Cerebellar nuclear complex (tissue), 1 donor: ENCODE data around the gene PRR22.

Experiments
- DNase-seq, 2 experiments: peaks; one replicate each; lab custom pipeline; 2025; lab: John Stamatoyannopoulos, UW

PRR22 gene

DNA sequence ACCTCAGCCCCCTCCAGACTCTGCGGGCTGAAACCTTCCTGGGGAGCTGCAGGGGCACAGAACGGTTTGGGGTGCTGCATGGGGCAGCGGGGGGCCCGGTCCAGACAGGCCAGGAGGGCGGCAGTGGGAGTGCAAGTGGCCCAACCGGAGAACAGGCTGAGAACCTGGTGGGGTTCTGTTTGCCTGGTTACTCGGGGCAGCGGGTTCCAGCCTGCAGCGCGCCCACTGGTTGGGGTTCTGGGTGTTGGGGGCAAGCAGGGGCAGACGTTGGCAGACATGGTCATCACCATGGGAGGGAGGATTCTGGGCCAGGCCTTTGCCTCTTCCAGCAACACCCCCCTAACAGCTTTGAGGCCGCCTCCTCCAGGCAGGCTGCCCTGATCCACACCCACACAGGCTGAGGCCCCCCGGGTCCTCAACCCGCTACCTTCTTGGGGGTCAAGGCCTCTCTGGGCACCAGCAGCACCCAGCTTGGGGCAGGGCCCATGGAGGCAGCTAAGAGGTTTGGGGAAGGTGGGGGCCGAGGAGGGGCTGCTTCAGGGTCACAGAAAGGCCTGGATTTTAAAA lies at the start of gene PRR22:
Gene PRR22, minus strand, starts transcription at position 166 of the 567 bp plus-strand sequence. Its CDS starts 86 bp downstream, at position 80.
- no peak for DNase-seq

DNA sequence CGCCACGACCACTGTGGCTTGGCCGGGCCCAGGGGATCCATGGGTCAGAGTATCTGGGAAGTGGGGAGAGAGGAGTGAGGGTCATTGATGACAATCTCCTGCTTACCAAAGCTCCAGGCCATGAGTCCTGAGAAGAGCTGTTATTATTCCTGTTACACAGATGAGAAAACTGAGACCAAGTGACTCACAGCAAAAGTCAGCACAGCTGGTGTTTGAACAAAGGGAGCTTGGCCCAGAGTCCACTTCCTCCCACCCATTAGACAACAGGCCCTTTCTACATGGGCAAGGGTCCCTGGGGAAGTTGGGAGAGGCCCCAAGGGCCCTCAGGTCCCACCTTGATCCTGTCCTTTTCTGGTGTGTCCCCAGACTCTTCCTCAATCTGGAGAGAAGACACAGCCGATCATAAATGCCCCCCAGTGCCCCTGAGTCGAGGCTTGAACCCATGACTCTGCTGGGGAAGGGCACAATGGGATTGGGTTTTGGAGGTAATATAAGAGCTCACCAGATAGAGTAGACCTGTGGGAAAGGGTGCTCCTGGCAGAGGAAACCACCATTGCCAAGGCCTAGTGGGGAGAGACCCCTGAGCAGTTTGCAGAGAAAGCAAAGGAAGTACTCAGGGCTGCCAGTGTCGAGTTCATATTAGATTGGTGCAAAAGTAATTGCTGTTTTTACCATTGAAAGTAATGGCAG lies 48.1 kb upstream of the PRR22 start:
- no peak for DNase-seq

DNA sequence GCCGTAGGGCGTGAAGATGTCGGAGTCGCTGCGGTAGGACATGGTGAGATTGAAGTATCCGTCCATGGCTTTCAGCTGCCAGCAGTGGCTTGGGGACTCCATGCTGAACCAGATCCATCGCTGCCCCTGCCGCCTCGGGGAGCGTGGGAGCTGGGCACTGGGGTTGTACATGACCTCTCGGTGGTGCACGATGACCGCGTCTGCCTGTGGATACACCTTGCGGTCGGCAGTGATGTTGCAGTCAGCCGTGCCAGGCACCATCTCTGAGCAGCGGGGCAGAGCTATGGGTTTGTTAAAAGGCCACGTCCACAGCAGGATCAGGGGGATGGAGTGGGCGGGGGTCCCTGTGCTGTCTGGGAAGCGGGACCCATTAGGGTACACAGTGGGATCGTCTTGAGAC lies 47.5 kb upstream of the PRR22 start:
- DNase-seq, result no peak

DNA sequence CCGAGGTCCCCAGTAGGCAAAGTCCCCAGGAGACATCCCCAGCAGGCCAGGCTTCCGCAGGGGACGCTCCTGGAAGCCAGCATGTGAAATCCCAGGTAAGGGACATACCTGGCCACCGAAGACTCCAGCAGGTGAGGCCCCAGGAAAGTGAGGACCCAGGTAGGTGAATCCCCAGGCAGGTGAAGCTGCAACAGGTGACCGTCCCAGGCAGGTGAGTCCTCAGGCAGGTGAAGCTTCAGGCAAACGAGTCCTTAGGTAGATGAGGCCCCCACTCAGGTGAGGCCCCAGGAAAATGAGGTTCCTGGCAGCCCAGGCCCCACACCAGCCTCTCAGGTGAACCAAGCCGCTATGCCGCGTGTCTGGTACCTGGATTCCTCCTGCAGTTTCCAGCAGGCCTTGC lies 46.6 kb upstream of the PRR22 start:
- no peak for DNase-seq

DNA sequence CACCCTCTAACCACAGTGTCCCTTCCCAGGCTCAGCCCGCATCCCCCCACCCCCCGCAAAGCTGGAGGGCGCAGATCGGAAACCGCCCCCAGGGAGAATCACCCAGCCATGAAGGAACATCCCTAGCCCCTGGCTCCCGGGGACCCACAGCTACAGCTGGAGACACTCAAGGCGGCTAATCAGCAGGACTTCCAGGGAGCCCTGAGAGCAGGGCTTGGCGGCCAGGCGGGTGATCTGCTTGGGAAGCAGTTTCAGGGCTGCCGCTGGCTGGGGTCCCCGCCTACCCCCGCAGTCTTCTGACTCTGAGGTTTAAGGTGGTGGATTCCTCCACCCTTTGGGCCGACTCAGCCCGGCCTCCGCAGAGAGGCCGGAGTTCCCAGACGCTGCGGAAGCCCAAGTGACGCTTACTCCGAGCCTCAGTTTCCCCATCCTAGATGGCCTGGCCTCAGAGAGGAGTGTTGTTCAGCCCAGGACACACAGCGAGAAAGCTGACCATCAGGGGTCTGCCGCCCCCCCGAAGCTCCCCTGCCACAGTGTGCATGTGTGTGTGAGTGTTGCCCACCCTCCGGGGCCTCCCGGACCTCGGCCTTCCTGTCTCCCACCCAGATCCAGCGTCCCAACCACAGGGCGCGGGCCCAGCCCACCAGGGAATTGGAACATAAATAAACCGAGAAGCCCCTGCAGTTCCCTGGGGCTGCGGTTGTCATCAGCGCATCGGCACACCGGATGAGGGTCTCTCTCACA lies 45.2 kb upstream of the PRR22 start:
- DNase-seq, result no peak

DNA sequence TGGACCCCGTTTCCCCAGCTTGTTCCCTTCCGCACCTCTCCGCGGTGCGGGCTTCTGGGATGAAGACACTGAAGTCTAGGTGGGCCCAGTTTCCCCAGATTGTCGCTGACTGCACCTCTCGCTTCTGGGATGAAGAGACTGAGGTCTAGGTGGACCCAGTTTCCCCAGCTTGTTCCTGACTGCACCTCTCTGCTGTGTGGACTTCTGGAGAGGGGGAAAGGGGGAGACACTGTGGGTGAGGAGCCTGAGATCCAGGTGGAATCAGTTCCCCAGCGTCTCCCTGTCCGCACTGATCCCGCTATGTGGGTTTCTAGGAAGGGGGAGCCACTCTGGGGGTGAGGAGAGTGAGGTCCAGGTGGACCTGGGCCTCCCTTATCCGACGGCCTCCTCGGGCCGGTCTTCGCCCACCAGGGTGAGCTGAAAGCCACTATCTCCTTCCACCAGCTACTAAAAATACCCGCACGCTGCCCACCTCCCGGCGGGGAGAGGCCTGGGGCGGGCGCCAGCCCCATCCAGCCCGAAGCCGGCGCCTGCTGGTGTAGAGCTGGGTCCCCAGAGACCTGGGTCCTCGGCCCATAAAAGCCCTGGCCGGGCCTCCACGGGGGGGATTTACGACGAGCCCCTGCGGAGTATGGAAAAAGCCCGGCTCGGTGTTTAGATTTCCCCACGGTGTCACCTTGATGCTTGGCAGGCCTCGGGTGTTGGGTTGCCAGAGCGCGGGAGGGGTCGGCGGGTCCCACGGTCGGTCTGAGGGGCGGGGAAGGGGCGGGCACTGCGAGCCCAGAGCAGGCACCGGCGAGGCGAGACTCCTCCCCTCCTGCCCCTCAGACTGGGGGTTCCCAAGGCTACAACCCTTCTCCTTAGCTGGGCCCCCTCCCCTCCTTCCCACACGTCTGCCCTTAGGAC lies 44.4 kb upstream of the PRR22 start:
- no peak for DNase-seq

DNA sequence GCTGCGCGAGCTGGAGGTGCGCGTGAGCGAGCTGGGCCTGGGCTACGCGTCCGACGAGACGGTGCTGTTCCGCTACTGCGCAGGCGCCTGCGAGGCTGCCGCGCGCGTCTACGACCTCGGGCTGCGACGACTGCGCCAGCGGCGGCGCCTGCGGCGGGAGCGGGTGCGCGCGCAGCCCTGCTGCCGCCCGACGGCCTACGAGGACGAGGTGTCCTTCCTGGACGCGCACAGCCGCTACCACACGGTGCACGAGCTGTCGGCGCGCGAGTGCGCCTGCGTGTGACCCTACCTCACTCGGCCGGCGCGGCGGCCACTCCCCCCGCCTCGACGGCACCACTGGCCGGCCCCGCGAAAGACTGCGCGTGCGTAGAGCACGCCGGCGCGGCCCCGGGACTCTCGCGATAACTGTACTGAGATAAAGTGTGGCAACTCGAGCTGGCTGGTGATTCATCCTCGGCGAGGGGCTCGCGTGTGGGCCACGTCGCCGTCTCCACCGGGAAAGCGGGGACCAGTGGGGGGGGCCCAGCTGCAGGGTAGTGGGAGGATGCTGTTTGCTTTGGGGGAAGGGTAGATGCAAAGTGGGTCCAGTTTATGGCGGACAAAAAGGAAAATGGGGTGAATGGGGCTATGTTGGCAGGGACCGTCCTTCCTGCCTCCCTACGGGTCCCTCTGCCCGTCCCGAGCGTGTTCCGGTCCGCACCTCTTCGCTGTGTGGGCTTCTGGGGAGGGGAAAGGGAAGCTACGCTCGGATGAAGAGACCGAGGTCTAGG lies 43.5 kb upstream of the PRR22 start:
- DNase-seq, result no peak

DNA sequence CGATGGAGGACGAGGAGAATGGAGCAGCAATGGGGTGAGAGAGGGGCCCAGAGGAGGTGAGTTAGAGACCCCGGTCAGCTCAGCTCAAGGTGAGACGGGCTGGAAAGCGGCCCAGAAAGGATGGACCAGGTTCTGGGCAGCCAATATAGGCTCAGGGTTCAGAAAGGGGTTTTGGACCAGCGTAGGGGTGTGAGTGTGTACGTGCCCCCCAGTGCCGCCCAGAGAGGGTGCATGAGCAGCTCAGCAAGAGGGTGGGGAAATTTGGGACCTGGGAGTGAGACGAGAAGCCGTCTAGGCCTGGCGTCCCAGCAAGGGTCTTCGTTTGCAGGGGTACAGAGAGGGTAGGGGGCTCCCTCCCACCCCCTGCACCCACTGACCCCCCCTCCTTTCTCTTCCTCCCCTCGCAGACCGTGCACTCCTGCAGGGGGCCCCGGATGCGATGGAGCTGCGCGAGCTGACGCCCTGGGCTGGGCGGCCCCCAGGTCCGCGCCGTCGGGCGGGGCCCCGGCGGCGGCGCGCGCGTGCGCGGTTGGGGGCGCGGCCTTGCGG lies 42.9 kb upstream of the PRR22 start:
- DNase-seq, result no peak

DNA sequence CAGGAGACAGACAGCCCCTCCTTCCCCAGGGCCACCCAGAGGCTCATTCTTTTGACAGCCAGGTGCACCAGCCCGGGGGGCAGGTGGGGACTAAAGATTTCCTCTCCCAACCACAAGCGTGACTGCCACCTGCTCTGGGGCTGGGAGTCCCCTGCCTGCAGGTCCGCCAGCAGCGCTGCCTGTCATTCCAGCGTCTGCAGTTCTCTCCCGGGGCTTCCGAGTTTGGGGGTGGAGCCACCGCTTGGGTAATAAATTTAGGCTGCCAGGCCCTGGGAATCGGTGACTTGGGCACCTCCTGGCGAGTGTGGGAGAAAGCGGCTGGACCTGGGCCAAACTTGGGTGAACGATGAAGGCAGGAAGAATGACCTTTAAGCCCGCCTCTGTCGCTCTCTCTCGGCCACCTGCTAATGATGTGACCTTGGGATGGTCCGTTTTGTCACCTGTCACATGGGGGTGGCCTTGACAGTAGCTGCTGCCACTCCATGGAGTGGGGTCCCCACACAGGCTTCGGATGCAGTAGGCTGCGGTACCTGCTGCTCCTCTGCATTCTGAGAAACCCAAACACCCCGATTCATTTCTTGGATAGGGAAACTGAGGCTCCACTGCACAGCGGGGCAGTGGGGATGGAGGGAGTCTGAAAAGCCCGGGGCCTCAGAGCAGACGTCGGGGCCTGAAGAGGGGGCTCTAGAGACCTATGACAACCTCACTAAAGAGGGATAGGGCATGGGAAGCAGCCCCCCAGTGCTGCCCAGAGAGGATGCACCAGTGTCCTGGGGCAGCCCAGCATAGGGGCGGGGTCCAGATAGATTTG lies 42.2 kb upstream of the PRR22 start:
- no peak for DNase-seq

DNA sequence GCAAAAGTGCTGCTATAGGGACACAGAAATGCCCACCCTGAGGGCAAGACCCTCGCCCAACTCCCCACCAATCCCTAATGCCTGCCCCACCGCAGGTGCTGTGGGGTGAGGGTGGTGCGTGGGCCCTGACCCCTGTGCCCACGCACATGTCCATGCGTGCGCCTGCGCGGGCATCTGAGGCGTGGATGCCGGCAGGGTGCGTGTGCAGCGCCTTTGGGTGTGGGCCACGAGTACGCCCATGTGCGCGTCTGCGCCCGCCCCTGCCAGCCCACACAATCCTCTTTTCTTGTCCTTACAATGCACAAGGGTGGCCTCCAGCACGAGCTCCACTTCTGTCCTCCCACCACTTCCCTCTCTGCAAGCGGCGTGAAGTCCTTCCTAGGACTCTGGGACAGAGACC lies 40.6 kb upstream of the PRR22 start:
- no peak for DNase-seq

DNA sequence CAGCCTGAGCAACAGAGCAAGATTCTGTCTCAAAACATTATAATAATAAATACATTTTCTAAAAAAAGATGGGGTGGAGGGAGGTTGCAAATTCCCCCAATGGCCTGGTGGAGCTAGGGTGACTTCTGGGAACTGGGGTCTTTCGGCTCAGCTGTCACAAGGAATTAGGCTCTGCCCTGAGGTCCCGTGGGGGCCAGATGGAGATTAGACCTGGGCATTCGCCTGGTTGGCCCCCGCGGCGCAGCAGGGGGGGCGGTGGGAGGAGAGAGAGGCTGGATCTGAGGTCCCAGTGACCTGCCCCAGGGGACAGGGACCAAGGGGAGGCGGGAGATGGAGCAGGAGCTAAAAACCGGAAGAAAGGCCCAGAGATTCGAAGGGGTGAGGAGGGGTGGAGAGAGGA lies 40.2 kb upstream of the PRR22 start:
- no peak for DNase-seq

DNA sequence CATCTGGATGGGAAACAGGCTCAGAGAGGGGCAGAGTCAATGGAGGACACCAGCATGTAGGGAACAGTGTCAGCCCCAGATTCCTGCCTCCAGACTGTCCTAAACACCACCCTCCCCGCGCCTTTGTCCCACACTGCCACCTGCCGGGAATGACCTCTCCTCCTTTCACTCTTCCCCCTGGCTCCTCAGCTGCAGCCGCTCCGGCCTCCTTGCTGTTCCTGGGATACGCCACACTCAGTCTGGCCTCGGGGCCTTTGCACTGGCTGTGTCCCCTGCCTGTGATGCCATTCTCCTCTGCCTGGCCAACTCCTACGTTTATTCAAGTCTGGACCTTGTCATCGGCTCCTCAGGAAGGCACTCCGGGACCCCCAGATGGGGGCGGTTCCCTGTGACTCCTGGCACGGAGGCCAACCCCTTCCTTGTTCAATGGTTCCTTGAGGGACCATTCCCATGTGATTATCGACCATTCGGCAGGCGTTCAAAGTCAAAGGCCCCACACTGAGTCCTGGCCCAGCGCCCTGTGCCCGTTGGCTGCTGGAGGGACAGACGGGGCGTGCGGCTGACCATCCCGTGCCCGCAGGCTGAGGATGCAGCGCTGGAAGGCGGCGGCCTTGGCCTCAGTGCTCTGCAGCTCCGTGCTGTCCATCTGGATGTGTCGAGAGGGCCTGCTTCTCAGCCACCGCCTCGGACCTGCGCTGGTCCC lies 39.2 kb upstream of the PRR22 start:
- no peak for DNase-seq

DNA sequence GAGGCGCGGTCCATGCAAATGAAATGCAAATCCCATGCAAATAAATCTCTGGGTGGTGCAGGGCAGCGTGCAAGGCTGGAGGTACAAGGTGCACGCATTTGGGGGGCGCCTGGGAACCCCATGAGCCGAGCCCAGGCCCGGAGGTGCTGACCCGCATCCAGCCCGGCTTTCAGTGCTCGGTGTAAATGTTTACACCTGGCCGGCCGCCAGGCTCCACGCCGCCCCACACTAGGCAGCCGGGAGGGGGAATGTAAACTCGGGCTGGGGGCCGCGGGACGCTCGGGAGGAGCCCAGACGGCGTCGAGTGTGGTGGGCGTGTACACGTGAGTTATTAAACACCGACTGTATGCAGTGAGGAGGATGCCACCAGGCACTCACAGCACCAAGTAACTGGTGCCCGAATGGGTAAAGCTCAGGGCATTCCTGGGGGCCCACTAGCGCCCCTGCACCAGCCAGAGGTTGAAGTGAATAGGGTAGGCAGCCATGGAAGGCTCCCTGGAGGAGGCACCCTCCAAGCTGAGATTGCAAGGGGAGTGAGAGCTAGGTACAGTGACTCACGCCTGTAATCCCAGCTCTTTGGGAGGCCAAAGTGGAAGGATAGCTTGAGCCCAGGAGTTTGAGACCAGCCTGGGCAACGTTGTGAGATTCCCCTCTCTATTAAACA lies 37.8 kb upstream of the PRR22 start:
- DNase-seq, result no peak

DNA sequence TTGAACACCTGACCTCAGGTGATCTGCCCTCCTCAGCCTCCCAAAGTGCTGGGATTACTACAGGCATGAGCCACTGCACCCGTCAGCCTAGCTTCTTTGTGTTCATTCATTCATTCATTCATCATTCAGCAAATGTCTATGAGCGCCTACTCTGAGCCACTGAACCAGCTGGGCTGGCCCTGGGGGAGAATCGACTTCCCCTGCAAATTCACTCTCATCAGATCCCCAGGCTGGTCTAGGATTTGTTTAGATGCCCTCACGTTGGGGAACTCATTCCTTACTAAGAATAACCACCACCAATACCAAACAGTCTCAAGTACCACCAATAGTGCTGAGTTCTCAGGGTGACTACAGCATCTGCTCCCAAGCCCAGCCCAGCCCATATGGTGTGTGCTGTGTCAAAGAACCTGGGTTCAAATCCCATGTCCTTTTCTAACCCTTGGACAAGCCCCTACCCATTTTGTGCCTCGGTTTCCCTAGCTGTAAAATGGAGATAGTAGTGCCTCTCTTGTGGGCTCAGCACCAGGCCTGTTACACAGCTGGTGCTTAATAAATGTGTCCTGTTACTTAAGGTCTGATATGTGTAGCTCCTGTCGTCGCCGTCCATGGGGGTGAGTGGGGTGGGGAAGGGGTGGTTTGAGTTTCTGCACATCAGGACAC lies 37.1 kb upstream of the PRR22 start:
- DNase-seq, result no peak

DNA sequence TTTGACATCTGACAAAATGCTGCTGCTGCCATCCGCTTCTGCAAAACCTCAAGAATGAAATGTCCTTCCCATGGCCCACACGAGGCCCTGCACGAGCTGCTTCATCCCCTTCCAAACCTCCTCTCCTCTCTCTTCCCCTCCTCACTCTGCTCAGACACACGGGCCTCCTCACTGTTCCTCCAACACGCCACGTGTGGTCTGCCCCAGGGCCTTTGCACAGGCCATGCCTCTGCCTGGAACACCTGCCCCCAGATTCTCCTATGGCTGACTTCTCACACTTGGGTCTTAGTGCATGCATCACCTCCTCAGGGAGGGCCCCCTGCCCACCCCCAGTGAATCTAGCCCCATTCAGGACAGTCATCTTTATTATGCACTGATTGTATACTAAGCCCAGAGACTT lies 36.2 kb upstream of the PRR22 start:
- no peak for DNase-seq

DNA sequence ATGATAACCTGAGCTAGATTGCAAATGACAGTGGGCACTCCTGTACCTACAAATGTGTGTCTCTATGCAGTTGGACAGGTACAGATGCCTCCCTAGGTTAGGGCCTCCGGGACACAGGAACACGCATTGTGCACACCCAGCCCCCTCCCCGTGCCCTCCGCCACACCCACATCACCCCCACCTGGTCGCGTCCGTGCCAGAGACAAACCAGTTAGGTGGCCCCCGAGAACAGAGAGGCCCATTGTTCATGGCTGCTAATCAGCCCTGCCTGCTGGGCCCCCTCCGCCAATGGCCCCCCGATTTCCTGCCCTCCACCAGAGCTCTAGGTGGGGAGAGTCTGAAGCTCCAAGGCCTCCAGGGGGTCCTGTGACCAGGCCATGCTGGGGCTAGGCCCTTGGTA lies 34.0 kb upstream of the PRR22 start:
- DNase-seq, result no peak

DNA sequence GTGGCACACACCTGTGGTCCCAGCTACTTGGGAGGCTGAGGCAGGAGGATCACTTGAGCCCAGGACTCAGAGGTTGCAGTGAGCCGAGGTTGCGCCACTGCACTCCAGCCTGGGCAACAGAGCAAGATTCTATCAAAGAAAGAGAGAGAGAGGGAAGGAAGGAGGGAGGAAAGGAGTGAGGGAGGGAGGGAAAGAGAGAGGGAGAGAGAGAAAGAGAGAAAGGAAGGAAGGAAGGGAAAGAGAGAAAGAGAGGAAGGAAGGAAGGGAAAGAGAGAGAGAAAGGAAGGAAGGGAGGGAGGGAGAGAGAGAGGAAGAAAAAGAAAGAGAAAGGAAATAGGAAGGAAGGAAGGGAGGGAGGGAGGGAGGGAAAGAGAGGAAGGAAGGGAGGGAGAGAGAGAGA lies 32.7 kb upstream of the PRR22 start:
- DNase-seq, result no peak

DNA sequence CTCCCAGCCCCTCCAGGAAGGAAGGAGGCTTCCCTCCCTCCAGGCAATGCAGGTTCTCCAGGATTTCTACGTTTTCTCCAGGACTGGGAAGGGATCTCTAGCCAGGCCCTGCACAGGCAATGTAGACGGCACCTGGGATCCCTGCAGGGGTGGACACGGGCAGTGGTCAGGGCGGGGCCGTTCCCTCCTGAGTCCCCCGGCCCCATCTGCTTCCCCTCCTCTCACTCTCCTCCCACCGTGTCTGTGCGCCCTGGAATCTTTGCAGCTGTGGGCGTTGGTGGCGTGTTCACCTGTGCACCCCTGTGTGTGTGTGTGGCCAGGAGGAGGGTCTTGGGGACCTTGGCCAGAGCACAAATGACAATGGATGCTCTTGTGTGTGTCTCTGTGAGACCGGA lies 30.3 kb upstream of the PRR22 start:
- no peak for DNase-seq
